Stimulated activated CD4-positive, alpha-beta T cell treated with anti-CD3 and anti-CD28 coated beads, Interleukin-2, amount 100 ng/mL, for 4 hours (primary cell): Measurements from ENCODE around the gene CBLB.
"Not testable (repeated sequence)": the region's sequence is repeated elsewhere in the genome, so short reads cannot be mapped to it uniquely, and the experiment has no call there.

ENCODE experiments used
- DNase-seq: peaks from one replicate; pipeline ENCODE4 v3.0.0-alpha.2; 2020; ENCODE audit warnings: low read depth

CBLB gene

DNA sequence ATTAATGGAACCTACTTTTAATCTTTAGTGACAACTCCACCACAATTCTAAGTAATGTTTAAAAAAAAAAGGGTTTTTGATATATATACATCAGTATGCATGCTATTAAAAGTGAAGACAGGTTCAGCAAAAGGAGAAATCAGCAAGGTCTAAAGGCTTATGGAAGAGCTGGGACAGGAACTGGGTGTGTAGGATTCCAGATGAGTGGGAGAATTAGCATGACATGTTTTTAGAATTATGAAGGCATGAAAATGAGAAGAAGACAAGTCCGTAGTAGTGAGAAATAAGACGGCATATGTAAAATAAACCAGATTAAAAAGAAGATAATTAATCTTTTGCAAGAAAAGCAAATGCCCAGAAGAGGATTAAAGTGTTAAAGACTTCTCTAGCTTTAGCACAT is 52.0 kb downstream of the CBLB start:
- DNase-seq = no peak

DNA sequence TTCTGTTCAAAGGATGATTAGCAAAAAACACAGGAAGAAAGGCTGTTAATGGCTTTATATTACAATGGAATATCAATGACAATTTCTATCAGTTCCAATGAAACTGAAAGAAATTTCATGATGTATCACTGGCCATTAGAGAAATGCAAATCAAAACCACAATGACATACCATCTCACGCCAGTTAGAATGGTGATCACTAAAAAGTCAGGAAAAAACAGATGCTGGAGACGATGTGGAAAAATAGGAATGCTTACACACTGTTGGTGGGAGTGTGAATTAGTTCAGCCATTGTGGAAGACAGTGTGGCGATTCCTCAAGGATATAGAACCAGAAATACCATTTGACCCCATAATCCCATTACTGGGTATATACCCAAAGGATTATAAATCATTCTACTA is 53.5 kb downstream of the CBLB start:
- DNase-seq = not testable (repeated sequence)

DNA sequence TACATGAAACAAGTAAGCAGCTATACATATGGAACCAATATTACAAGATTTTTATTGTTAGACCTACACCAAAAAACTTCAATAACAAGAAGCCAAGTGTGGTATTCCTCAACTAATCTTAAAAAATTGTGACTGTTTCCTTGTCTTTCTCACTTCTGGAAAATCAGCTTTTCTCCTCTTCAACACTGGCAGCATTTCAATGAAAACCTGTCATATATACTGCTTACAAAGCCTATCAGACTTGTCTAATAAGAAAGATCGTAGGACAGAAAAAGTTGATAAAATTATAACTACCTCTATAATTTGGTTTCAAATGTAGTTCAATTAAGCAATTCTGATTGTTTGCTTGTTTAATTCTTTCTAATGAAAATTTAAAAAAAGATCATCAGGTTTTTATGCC is 55.1 kb downstream of the CBLB start:
- no peak for DNase-seq

DNA sequence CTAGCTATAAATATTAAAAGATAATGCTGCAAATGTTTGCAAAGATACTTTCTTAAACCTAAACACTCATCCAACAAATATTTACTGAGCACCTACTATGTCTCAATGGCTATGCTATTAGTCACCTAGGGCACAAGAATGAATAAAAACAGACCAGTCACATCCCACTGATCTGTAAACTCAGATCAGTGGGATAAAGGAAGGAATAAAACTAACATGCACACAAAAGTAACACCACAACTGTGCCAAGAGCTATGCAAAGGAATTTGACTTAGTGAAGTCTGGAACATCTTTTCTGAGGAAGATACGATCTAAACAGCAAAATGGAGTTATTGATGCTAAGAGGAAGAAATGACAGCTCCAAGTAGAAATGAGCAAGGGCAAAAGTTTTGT is 56.6 kb downstream of the CBLB start:
- no peak for DNase-seq

DNA sequence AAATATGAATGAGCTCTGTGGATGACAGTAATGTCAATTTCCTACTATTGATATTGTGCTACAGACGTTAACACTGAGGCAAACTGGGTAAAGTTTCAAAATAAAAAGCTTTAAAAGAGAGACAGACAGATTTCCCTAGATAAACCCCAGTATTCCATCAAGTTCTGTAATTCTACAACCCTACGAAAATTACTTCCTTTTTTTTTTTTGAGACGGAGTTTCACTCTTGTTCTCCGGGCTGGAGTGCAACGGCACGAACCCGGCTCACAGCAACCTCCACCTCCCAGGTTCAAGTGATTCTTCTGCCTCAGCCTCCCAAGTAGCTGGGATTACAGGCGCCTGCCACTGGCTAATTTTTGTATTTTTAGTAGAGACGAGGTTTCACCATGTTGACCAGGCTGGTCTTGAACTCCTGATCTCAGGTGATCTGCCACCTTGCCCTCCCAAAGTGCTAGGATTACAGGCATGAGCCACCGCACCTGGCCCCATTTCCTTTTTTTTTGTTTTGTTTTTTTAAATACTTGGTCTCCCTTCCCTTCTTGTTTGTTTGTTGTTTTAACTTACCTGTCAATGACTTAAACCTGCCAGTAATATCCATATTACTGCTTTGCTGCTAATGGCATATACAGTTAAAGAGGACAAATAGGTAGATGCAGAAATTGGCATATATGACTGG is 57.2 kb downstream of the CBLB start:
- no peak for DNase-seq

DNA sequence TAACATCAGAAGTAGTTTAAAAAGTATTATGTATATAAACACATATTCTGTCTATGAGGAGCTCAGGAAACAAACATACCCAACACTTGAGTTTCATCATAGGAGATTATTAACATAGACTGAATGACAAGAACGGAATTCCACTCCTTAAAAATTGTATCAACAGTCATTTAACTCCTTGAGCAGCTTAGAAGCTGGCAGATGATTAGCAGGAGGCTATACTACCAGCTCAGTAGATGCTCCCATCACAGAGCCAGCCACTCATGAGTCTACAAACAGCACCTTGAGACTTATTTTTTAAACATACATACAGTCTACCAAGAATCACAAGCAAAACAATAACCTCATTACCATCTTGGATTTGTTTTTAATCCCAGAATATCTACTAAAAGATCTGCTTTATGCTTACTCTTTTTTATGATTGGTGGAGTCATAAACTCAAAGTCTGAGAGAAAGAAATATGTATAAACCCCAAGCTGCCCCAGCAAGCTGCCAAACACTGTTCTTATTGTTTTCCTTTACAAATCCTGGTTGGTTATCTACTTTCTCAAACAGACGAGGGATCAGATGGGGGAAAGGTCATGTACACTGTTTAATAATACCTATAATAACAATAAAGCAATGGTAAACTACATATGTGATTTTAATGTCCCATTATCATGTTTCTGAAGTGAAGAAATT is 59.5 kb downstream of the CBLB start:
- DNase-seq = no peak

DNA sequence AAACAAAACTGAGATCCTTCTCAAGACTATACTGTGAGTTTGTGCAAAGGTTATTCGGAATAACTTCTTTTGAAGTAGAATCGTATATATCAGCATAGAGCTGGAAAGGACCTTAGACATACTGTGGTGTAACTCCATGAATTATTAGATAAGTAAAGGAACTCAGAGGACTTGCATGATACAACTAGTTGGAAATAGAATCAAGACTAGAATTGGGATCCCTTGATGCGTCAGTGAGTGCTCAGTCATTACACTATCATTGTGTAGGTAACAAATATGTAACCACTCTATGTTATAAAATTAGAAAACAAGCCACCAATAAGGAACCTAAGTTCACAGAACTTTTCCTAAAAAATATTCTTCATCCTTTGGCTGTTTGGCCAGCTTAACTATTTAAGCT is 61.1 kb downstream of the CBLB start:
- no peak for DNase-seq

DNA sequence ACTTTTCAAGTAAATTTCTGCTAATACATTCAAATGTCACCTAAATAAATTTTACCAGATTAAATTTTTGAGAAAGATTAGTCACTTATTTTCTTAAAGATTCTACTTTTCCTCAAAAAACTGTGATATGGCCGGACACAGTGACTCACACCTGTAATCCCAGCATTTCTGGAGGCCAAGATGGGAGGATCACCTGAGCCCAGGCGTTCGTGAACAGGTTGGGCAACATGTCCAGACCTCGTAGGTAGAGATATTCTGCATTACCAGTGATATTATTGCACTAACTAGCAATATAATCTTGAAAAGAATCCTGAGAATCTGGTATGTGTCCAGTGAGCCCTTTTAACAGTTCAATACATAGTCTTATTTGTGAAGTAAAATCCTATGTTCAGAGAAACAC is 61.7 kb downstream of the CBLB start:
- no peak for DNase-seq

DNA sequence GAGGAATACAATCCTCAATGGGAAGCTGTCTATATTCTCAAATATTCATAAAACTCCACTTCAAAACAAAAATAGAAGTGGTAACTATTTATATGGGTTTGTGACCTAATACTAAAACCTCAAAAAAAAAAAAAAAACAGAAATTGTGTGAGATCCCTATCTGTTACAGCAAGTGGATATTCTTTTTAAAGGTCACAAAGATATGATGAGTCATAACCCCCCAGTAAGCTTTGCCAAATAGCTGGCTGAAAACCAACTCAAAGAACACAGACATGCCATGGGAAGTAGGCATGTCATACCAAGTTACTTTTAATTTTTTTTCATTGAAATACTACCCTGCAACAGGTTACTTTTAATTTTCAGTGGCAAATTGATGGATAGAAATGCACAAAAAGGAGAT is 62.5 kb downstream of the CBLB start:
- DNase-seq = no peak

DNA sequence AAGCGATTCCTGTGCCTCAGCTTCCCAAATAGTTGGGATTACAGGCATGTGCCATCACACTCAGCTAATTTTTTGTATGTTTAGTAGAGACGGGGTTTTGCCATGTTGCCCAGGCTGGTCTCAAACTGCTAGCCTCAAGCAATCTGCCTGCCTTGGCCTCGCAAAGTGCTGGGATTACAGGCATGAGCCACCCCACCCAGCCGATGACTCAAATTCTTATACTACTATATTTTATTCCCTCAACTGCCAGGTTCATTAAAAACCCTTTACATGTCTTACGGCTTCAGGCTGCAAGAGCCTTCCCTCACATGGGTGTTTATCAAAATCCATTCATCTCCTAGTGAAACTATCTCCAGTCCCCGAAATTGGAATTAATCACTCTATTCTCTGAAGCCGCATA is 63.4 kb downstream of the CBLB start:
- no peak for DNase-seq

DNA sequence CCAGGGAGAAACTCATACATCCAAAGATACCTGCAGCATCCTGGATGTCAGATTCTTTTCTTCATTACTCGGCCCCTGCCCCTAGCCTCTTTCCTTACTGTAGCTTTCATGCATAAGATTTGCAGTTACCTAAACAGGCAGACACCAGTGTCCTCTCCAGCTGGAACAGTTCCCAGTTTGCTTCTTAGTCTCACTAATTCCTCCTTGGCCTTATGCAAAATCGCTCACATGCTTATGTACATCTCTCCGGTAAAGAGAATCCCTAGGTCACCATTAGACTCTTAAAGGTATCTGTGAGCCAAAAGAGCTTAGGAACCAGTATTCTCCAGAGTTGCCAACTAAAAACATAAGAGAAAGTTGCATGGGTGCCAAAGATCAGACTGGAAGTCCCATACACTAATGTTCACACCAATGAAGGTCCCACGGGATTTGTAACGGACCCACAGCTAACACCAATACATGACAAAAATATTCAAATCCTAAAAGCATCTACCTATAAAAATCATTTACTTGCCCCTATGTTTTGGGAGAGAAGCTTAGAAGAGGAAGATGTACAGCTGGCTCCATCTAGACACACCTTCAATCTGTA is 66.6 kb downstream of the CBLB start:
- DNase-seq = no peak

DNA sequence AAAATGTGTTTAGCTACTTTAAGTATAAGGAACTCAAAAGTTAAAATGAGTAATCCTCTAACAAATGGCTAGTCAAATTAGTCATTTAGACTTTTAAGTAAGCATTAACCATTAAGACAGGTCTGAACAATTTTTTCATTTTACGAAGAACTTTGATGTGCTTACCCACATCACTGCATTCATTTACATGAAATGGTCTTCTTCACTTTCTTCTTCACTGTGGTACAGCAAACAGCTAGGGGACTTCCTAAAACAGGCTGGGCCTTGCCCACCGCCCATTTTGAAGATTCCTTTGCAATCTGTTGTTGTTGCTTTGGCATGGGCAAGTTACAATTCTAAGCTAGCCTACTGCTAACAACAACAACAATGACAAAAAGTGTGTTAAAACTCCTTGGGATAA is 67.4 kb downstream of the CBLB start:
- no peak for DNase-seq

DNA sequence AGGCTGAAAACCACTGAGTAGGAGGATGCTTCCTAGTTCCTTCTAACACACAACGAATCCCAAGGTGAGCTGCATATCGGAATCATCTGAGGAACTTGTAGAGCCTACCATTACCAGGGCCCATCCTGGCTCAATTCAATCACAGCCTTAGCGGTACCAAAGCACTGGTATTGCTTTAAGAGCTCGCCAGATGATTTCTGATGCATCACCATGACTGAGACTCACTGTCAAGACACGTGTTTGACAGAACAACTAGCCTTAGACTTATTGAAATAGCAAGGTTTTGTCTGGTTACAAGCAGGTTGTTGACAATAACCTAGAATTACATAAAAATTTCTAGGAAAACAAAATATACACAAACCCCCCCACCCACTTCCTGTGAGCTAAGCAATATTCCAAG is 68.5 kb downstream of the CBLB start:
- DNase-seq = no peak

DNA sequence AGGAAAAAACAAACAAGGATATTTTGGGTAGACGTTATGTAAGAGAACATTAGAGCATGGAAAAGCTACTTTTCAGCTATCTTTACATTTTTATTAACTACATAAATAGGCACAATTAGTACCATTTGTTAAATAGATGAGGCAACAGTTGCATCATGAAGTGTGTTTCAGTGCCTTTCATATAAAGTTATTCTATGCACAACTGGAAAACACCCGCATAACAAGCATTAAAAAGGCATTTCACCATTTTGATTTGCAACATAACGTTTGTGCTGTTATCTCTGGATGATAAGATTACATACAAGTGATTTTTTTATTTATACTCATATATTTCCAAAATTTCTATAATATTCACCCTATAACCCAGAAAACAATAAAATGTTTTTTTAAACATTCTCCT is 69.5 kb downstream of the CBLB start:
- no peak for DNase-seq

DNA sequence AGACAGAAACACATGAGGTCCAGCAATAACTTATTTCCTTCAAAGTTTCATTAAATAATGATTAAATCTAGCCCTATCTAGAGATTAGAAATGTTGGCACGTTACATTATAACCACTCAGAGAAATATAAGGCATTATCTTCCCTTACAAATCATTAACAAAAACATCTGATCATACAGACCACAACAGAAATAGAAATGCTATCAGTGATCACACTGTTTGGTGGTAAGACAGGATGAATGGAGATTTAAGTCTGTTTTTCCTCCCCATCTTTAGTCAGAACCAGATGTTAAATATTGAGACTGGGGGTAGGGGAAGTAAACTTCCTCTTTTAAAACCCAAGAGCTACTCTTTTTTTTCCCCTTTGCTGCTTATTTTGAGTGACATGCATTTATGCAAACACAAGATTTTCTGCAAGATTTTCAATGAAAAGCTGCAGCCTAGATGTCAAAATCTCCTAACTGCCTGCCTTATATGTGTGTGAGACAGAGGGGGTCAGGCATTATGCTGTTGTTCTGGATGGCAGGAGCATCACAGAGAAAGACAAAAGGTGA is 70.4 kb downstream of the CBLB start:
- DNase-seq = no peak

DNA sequence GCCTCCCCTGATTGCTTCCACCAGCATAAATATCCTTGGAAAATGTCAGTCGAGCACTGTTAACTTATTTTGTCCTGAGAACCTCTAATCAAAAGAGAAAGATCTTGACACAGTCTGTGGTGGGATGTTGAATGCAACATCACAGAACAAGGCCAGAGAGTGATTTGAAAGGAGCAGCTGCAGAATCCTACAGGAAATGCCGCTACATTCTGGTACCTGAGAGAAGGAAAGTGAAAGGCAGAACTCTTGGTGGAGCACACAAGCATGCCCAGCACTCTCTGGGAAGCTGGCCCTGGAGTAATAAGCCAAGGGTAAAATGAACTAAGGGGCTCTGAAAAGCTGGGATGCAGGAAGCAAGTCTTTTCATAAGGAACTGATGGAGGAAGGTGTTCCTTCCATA is 75.8 kb downstream of the CBLB start:
- DNase-seq = no peak

DNA sequence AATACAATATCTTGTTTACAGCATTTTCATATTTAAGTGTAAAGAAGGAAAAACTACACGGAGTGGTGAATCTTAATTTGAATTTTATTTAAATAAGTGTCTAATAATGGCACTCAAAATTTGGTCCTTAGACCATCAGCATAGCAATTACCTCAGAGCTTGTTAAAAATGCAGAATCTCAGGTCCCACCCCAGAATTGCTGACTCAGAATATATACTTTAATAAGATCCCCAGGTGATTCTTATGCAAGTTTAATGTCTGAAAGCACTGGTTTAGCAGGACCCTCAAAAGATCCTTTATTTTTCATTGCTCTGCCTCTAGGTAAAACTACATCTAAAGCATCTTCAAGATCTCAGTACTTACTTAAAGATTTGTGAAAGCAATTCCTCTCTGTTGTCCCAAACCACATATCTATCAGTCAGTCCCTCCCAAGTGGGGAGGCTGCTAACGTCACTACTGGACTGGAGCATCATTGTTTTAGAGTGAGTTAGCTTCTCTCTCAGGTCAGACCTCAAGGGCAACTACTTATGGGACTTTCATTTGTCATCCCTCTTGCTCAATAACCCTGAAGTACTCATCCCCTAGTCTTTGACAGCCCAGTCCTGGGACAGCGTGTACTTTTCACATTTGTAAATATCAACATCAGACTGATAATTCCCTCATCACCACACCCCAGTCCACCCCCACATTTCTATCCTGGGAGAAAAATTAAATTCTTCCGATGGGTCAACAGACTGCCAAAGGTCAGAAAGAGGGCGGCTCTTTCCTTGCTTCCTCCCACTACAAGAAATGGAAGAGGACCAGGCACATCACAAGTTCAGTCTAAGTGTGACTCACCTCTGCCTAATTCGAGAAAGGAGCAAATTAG is 76.7 kb downstream of the CBLB start:
- DNase-seq = no peak

DNA sequence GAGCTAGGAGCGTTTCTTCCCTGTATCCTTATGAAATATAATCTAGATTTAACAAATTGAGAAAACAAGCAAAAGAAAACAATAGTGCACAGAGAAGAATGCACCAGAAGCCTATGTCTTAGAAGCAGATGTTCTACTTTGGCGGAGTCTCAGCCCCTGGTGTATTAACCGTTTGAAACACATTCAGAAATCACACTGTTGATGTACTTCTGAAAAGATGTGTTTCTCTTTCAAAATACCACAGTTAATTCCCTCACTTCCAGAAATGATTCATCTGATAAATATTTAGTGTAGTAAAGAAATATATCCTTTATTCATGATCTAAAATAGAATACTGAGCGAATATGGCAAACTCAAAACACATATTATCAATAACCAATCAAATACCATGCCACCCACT is 77.7 kb downstream of the CBLB start:
- no peak for DNase-seq

DNA sequence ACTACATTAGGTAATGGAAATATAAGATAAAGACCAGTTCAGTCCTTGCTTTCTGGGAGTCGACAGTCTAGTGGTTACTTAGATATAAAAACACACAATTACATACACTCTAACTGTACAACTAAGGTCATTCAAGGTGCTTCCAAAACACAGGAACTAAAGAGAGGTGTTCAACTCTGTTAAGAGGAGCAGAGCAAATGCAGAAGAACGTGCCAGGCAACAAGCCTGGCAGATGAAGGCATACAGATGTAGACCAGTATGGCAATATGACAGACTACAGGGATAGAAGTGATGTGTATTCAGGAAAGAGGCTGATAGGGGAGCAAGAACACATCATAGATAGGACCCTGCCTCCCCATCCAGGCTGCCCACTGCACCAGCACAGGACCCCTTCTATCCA is 78.3 kb downstream of the CBLB start:
- DNase-seq = no peak

DNA sequence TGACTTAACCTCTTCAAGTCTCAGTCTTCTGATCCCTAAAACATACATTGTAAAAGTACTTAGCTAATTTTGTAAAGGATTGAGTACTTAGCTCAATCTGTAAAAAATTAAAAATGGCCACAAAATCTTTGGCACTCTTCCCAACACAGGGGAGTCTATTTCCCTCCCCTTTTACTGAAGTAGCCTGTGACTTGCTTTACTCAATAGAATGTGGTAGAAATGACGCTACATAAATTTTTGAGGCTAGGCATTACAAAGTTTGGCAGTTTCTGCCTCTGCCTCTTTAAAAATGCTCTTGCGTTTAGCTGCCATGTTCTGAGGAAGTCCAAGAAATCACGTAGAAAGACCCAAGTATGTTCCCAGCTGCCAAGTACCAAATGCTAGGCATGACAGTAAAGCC is 80.2 kb downstream of the CBLB start:
- no peak for DNase-seq

DNA sequence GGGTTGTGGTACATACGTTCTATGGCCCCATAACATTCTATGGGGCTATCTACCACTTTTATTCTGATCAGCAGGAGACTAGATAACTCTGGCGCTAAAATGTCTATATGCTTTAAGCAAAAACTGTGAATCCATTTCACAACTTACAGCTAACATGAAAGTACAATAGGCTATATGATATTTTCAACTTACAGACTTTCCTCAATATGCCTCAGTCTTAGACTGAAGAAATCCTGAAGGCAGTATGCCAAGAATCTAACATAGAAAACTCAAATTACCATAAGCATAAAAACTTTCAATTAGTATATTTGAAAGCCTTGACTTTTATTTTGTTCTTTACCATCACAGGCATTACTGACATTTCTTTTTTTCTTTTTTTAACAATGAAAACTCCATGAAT is 81.4 kb downstream of the CBLB start:
- DNase-seq = no peak

DNA sequence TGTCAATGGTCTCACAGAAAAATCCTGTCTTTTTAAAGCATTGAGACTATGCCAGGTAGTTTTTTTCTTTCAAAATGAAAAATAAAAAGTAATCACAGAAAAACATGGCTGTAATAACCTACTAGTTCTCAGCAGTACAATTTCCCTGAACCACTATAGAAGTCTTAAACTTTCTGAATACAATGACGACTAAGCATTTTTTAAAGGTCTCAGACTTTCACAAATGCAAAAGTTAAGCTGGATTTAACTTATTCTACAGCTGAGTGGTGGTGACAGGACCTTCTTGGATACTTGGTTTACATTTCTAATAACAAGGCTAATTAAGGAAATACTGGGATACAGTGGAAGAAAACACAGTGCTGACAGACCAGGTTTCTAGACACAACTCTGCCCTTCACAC is 81.8 kb downstream of the CBLB start:
- no peak for DNase-seq

DNA sequence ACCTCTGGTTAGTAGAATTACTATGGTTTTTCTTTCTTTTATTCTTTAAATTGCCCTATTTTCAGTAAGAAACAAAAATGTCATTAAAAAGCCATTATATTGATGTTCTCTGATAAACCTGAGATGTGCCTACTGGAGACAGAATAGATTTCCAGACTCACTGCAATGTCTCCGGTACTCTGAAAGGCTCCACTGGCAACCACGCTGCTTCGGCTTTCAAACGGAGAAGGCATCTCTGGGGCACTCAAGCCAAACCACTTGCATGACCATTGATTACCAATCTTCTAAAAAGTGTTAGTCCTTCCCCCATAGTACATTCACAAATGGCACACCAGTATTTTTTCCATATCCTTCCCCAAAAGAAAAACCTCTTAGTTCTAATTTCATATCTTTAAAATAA is 82.6 kb downstream of the CBLB start:
- DNase-seq = no peak
